HCT116 (cell line): ENCODE data around the gene GRK5.

ENCODE experiments used
- CEBPB ChIP-seq: IDR thresholded peaks from 2 replicates; pipeline ENCODE4 v1.6.1; 2012; ENCODE audit warnings: low read depth
- CTCF ChIP-seq, 3 experiments: fragments of 200-600 bp in 1 of 3; sonication (generic) in 1 of 3; IDR thresholded peaks in 2 of 3; conservative IDR thresholded peaks in 1 of 3; 2 replicates each; pipeline ENCODE4 v1.5.1; 2012 to 2017; ENCODE audit warnings: low read depth in 2 of 3, low read length in 2 of 3, antibody characterized with exemption in 1 of 3, borderline replicate concordance in 1 of 3, control low read depth in 1 of 3, mild to moderate bottlenecking in 1 of 3, mixed read lengths in 1 of 3, mixed run types in 1 of 3, moderate library complexity in 1 of 3; ENCODE audit not compliant: insufficient read depth in 1 of 3
- ELF1 ChIP-seq: IDR thresholded peaks from 2 replicates; pipeline ENCODE4 v1.6.1; 2012; ENCODE audit warnings: low read depth, borderline replicate concordance
- EZH2 ChIP-seq: fragments of 200-600 bp; sonication (generic); IDR thresholded peaks from 2 replicates; pipeline ENCODE4 v1.6.1; 2017; ENCODE audit warnings: antibody characterized with exemption, mixed run types
- EZH2phosphoT487 ChIP-seq: fragments of 200-600 bp; IDR thresholded peaks from 2 replicates; pipeline ENCODE4 v1.6.1; 2018; ENCODE audit warnings: antibody characterized with exemption, borderline replicate concordance
- MAX ChIP-seq: IDR thresholded peaks from 2 replicates; pipeline ENCODE4 v1.6.1; 2012
- POLR2A ChIP-seq: IDR thresholded peaks from 2 replicates; pipeline ENCODE4 v1.7.0; 2011; ENCODE audit warnings: borderline replicate concordance; ENCODE audit not compliant: insufficient read depth, insufficient read length; ENCODE audit errors: extremely low read depth
- POLR2AphosphoS5 ChIP-seq: IDR thresholded peaks from 2 replicates; pipeline ENCODE4 v1.6.1; 2011; ENCODE audit warnings: mild to moderate bottlenecking, low read depth, low read length, moderate library complexity
- RAD21 ChIP-seq: IDR thresholded peaks from 2 replicates; pipeline ENCODE4 v1.6.1; 2012; ENCODE audit warnings: low read depth, mild to moderate bottlenecking
- SP1 ChIP-seq: IDR thresholded peaks from 2 replicates; pipeline ENCODE4 v1.6.1; 2012; ENCODE audit warnings: low read depth
- YY1 ChIP-seq: IDR thresholded peaks from 2 replicates; pipeline ENCODE4 v1.6.1; 2011; ENCODE audit warnings: low read length, low read depth, moderate library complexity, mild to moderate bottlenecking; ENCODE audit not compliant: insufficient replicate concordance; ENCODE audit errors: extremely low read depth
- ZBTB33 ChIP-seq: IDR thresholded peaks from 2 replicates; pipeline ENCODE4 v1.6.1; 2011; ENCODE audit warnings: mild to moderate bottlenecking, low read length, moderate library complexity; ENCODE audit not compliant: insufficient replicate concordance; ENCODE audit errors: extremely low read depth
- ZNF274 ChIP-seq: fragments of 200-500 bp; sonication (Bioruptor generic); IDR thresholded peaks from 2 replicates; pipeline ENCODE4 v1.6.1; 2014; ENCODE audit warnings: mild to moderate bottlenecking, low read depth, low read length, inconsistent platforms
- TF ChIP-seq, protein P1 (sequence below): IDR thresholded peaks from 2 replicates; pipeline ENCODE4 v1.6.1; 2012; ENCODE audit warnings: low read depth

GRCh38 chr10:119393019-119393418 lies 185.6 kb downstream of the GRK5 start:
- TF ChIP-seq CTCF (IDR thresholded peaks at IDR 0.05 in 2 of 3, conservative IDR thresholded peaks at IDR 0.05 in 1 of 3; ENCODE audit: borderline replicate concordance in 1 of 3, insufficient read depth in 1 of 3, low read depth in 2 of 3, low read length in 2 of 3) (no peak), RAD21 (no peak), EZH2 (no peak), EZH2phosphoT487 (no peak), ELF1 (no peak), SP1 (no peak), POLR2AphosphoS5 (no peak), YY1 (no peak), ZNF274 (no peak), MAX (no peak), CEBPB (no peak), ZBTB33 (no peak), POLR2A (no peak)
- TF ChIP-seq, protein P1, sequence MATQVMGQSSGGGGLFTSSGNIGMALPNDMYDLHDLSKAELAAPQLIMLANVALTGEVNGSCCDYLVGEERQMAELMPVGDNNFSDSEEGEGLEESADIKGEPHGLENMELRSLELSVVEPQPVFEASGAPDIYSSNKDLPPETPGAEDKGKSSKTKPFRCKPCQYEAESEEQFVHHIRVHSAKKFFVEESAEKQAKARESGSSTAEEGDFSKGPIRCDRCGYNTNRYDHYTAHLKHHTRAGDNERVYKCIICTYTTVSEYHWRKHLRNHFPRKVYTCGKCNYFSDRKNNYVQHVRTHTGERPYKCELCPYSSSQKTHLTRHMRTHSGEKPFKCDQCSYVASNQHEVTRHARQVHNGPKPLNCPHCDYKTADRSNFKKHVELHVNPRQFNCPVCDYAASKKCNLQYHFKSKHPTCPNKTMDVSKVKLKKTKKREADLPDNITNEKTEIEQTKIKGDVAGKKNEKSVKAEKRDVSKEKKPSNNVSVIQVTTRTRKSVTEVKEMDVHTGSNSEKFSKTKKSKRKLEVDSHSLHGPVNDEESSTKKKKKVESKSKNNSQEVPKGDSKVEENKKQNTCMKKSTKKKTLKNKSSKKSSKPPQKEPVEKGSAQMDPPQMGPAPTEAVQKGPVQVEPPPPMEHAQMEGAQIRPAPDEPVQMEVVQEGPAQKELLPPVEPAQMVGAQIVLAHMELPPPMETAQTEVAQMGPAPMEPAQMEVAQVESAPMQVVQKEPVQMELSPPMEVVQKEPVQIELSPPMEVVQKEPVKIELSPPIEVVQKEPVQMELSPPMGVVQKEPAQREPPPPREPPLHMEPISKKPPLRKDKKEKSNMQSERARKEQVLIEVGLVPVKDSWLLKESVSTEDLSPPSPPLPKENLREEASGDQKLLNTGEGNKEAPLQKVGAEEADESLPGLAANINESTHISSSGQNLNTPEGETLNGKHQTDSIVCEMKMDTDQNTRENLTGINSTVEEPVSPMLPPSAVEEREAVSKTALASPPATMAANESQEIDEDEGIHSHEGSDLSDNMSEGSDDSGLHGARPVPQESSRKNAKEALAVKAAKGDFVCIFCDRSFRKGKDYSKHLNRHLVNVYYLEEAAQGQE = no peak
